K562 (cell line): ENCODE measurements around the gene CDC123. TPM values are rescaled to one million over a fixed set of nuclear protein-coding genes. Genes with fewer than 3 reads are reported as not detected.

ENCODE experiments used
- ARNT ChIP-seq, 2 experiments: fragments of 450-650 bp; IDR thresholded peaks; 2 replicates each; pipeline ENCODE4 v1.6.1; 2016; ENCODE audit warnings: mild to moderate bottlenecking in 1 of 2
- BHLHE40 ChIP-seq: IDR thresholded peaks from 2 replicates; pipeline ENCODE4 v1.6.1; 2011; ENCODE audit warnings: low read length, improper control_type of control experiment
- CC2D1A ChIP-seq: fragments of 450-650 bp; IDR thresholded peaks from 2 replicates; pipeline ENCODE4 v1.6.1; 2017; ENCODE audit warnings: mild to moderate bottlenecking
- COPS2 ChIP-seq: fragments of 450-650 bp; conservative IDR thresholded peaks from 2 replicates; pipeline ENCODE4 v1.6.1; 2016; ENCODE audit warnings: mild to moderate bottlenecking, moderate library complexity
- DNMT1 ChIP-seq: fragments of 450-650 bp; IDR thresholded peaks from 2 replicates; pipeline ENCODE4 v1.6.1; 2016; ENCODE audit warnings: antibody characterized with exemption, mild to moderate bottlenecking
- EP400 ChIP-seq: fragments of 450-650 bp; IDR thresholded peaks from 2 replicates; pipeline ENCODE4 v1.6.1; 2017; ENCODE audit warnings: antibody characterized with exemption, mild to moderate bottlenecking, moderate library complexity
- GTF2F1 ChIP-seq: IDR thresholded peaks from 2 replicates; pipeline ENCODE4 v1.6.1; 2011; ENCODE audit warnings: low read depth, low read length, improper control_type of control experiment
- HIVEP1 ChIP-seq: fragments of 250-450 bp; sonication (Bioruptor Pico); IDR thresholded peaks from 2 replicates; pipeline ENCODE4 v1.4.0; 2020; ENCODE audit warnings: mild to moderate bottlenecking
- MAFF ChIP-seq: IDR thresholded peaks from 2 replicates; pipeline ENCODE4 v1.6.1; 2012; ENCODE audit warnings: low read length, improper control_type of control experiment
- PTTG1 ChIP-seq: fragments of 450-650 bp; IDR thresholded peaks from 2 replicates; pipeline ENCODE4 v1.6.1; 2016; ENCODE audit warnings: low read depth, mild to moderate bottlenecking, missing genetic modification characterization, missing compliant biosample characterization
- TRIM24 ChIP-seq, 2 experiments: fragments of 450-650 bp; IDR thresholded peaks; 2 replicates each; pipeline ENCODE4 v1.6.1; 2016
- U2AF2 ChIP-seq: fragments of 200-400 bp; formaldehyde crosslinking; optimal IDR thresholded peaks from 2 replicates; pipeline ENCODE3; 2017; ENCODE audit warnings: low read depth, mild to moderate bottlenecking, low read length
- ZNF184 ChIP-seq: sonication (generic); formaldehyde crosslinking; IDR thresholded peaks from 2 replicates; pipeline ENCODE4 v1.5.0; 2020; ENCODE audit warnings: missing genetic modification reagents
- ZNF212 ChIP-seq: fragments of 450-650 bp; formaldehyde crosslinking; IDR thresholded peaks from 2 replicates; pipeline ENCODE4 v1.4.0; 2020; ENCODE audit warnings: mild to moderate bottlenecking
- ZNF263 ChIP-seq: sonication (generic); formaldehyde crosslinking; IDR thresholded peaks from 2 replicates; pipeline ENCODE4 v1.8.0; 2022; ENCODE audit warnings: mild to moderate bottlenecking, missing genetic modification reagents, borderline replicate concordance
- ZNF699 ChIP-seq: fragments of 250-450 bp; sonication (Bioruptor Pico); IDR thresholded peaks from 2 replicates; pipeline ENCODE4 v1.8.0; 2021; ENCODE audit warnings: mild to moderate bottlenecking, moderate library complexity; ENCODE audit not compliant: insufficient replicate concordance
- polyA plus RNA-seq, 8 experiments: library from polyadenylated mRNA; depleted of rRNA in 4 of 8; stranded (reverse) in 5 of 8; unstranded in 3 of 8; fragments of >200 nt; fragmentation: Nextera tagmentation in 2 of 8; fragmentation: Illumina TruSeq in 1 of 8; extraction: Ambion mirVana in 2 of 8; extraction: Trizol in 1 of 8; gene quantifications; 2 replicates each; pipeline versions ENCODE4 v1.2.1 to v1.2.3, GENCODE V29; 2011 to 2014; ENCODE audit warnings: inconsistent platforms in 1 of 8, missing spikeins in 1 of 8
- total RNA-seq, 7 experiments: library from RNA; depleted of rRNA in 6 of 7; stranded (reverse); fragments of >200 nt in 6 of 7; fragmentation: Illumina TruSeq in 2 of 7; extraction: Trizol in 2 of 7; gene quantifications; 2 replicates each; pipeline versions ENCODE4 v1.2.1 to v1.2.3, GENCODE V29; 2011 to 2021; ENCODE audit warnings: low replicate concordance in 1 of 7
- TF ChIP-seq, protein P1 (sequence below): fragments of 250-450 bp; sonication (Bioruptor Pico); IDR thresholded peaks from 2 replicates; pipeline ENCODE4 v1.5.0; 2021
- TF ChIP-seq, protein P2 (sequence below): IDR thresholded peaks from 3 replicates; pipeline ENCODE4 v1.6.1; 2011; ENCODE audit warnings: borderline replicate concordance, mild to moderate bottlenecking, moderate library complexity; ENCODE audit not compliant: insufficient read length; ENCODE audit errors: extremely low read depth
- TF ChIP-seq, protein P3 (sequence below): fragments of 450-650 bp; IDR thresholded peaks from 2 replicates; pipeline ENCODE4 v1.7.1; 2018; ENCODE audit warnings: mild to moderate bottlenecking, low read depth; ENCODE audit not compliant: partially characterized antibody
- TF ChIP-seq, protein P4 (sequence below): IDR thresholded peaks from 2 replicates; pipeline ENCODE4 v1.6.1; 2014; ENCODE audit warnings: antibody characterized with exemption
- TF ChIP-seq, protein P5 (sequence below): fragments of 450-650 bp; IDR thresholded peaks from 2 replicates; pipeline ENCODE4 v1.6.1; 2018; ENCODE audit warnings: mild to moderate bottlenecking, low read depth; ENCODE audit not compliant: partially characterized antibody

Gene CDC123
- total and polyA plus RNA-seq, 9 of the 15 experiments (the other 6 are each of a cell fraction or from before 2014, with no cell fraction given) = 137 to 288 (median 175) TPM

DNA sequence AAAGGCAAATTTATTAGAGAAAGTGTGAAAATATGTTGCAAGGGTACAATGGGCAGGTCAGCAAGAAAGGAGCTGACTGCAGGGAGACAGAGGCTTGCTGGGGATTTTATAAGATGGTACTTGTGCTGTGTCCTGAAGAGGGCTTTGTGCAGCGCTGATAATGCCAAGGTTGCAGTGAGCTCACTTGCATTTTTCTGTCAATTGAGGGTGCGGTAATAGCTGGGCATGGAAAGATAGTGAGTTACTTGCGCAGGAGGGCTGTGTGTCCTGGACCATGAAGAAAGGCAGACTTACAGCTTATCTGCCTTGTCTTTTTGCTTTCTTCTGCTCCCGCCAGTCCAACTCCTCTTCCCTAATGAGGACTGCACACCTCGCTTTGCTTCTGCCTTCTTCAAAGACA is 12.5 kb downstream of the CDC123 start (continued):
- TF ChIP-seq COPS2 (no peak), TRIM24 (IDR thresholded peaks at IDR 0.05) (peak; percentile 78 to 83), EP400 (no peak), BHLHE40 (peak; percentile 27; the same call in 1 of the 2 replicates), PTTG1 (no peak), ZNF212 (CRISPR knock-in tag) (no peak), ARNT (IDR thresholded peaks at IDR 0.05) (0 out of 4 replicates have a peak, but pooled peaks of 1 of the 2 experiments have one; percentile 19), HIVEP1 (CRISPR knock-in tag) (no peak), ZNF184 (CRISPR knock-in tag) (no peak), DNMT1 (no peak), ZNF699 (CRISPR knock-in tag) (no peak), MAFF (no peak), ZNF263 (CRISPR knock-in tag) (no peak), CC2D1A (peak; percentile 15; the same call in 1 of the 2 replicates), GTF2F1 (no peak), U2AF2 (no peak)
- TF ChIP-seq, protein P1, sequence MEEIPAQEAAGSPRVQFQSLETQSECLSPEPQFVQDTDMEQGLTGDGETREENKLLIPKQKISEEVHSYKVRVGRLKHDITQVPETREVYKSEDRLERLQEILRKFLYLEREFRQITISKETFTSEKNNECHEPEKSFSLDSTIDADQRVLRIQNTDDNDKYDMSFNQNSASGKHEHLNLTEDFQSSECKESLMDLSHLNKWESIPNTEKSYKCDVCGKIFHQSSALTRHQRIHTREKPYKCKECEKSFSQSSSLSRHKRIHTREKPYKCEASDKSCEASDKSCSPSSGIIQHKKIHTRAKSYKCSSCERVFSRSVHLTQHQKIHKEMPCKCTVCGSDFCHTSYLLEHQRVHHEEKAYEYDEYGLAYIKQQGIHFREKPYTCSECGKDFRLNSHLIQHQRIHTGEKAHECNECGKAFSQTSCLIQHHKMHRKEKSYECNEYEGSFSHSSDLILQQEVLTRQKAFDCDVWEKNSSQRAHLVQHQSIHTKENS = no peak
- TF ChIP-seq, protein P2, sequence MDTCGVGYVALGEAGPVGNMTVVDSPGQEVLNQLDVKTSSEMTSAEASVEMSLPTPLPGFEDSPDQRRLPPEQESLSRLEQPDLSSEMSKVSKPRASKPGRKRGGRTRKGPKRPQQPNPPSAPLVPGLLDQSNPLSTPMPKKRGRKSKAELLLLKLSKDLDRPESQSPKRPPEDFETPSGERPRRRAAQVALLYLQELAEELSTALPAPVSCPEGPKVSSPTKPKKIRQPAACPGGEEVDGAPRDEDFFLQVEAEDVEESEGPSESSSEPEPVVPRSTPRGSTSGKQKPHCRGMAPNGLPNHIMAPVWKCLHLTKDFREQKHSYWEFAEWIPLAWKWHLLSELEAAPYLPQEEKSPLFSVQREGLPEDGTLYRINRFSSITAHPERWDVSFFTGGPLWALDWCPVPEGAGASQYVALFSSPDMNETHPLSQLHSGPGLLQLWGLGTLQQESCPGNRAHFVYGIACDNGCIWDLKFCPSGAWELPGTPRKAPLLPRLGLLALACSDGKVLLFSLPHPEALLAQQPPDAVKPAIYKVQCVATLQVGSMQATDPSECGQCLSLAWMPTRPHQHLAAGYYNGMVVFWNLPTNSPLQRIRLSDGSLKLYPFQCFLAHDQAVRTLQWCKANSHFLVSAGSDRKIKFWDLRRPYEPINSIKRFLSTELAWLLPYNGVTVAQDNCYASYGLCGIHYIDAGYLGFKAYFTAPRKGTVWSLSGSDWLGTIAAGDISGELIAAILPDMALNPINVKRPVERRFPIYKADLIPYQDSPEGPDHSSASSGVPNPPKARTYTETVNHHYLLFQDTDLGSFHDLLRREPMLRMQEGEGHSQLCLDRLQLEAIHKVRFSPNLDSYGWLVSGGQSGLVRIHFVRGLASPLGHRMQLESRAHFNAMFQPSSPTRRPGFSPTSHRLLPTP = no peak
- TF ChIP-seq, protein P3, sequence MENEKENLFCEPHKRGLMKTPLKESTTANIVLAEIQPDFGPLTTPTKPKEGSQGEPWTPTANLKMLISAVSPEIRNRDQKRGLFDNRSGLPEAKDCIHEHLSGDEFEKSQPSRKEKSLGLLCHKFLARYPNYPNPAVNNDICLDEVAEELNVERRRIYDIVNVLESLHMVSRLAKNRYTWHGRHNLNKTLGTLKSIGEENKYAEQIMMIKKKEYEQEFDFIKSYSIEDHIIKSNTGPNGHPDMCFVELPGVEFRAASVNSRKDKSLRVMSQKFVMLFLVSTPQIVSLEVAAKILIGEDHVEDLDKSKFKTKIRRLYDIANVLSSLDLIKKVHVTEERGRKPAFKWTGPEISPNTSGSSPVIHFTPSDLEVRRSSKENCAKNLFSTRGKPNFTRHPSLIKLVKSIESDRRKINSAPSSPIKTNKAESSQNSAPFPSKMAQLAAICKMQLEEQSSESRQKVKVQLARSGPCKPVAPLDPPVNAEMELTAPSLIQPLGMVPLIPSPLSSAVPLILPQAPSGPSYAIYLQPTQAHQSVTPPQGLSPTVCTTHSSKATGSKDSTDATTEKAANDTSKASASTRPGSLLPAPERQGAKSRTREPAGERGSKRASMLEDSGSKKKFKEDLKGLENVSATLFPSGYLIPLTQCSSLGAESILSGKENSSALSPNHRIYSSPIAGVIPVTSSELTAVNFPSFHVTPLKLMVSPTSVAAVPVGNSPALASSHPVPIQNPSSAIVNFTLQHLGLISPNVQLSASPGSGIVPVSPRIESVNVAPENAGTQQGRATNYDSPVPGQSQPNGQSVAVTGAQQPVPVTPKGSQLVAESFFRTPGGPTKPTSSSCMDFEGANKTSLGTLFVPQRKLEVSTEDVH = no peak
- TF ChIP-seq, protein P4, sequence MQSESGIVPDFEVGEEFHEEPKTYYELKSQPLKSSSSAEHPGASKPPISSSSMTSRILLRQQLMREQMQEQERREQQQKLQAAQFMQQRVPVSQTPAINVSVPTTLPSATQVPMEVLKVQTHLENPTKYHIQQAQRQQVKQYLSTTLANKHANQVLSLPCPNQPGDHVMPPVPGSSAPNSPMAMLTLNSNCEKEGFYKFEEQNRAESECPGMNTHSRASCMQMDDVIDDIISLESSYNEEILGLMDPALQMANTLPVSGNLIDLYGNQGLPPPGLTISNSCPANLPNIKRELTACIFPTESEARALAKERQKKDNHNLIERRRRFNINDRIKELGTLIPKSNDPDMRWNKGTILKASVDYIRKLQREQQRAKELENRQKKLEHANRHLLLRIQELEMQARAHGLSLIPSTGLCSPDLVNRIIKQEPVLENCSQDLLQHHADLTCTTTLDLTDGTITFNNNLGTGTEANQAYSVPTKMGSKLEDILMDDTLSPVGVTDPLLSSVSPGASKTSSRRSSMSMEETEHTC = no peak
- TF ChIP-seq, protein P5, sequence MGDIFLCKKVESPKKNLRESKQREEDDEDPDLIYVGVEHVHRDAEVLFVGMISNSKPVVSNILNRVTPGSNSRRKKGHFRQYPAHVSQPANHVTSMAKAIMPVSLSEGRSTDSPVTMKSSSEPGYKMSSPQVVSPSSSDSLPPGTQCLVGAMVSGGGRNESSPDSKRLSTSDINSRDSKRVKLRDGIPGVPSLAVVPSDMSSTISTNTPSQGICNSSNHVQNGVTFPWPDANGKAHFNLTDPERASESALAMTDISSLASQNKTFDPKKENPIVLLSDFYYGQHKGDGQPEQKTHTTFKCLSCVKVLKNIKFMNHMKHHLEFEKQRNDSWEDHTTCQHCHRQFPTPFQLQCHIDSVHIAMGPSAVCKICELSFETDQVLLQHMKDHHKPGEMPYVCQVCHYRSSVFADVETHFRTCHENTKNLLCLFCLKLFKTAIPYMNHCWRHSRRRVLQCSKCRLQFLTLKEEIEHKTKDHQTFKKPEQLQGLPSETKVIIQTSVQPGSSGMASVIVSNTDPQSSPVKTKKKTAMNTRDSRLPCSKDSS = no peak
